Gastroesophageal sphincter (tissue), 3 donors: ENCODE measurements around the gene DGKQ.

Experiments
- EP300 ChIP-seq: sonication (generic); formaldehyde crosslinking; IDR thresholded peaks from one replicate; pipeline ENCODE4 v1.6.1; 2017; ENCODE audit warnings: antibody characterized with exemption, mild to moderate bottlenecking
- POLR2A ChIP-seq, 2 donors: fragments of 450-650 bp; IDR thresholded peaks; one replicate each; pipeline ENCODE4 v1.6.1; 2017; ENCODE audit warnings: antibody characterized with exemption in 2 of 2, mild to moderate bottlenecking in 2 of 2, moderate library complexity in 1 of 2
- POLR2AphosphoS5 ChIP-seq: sonication (generic); formaldehyde crosslinking; IDR thresholded peaks from one replicate; pipeline ENCODE4 v1.6.1; 2017; ENCODE audit warnings: antibody characterized with exemption
- TF ChIP-seq, protein P1 (sequence below), 4 experiments: fragments of 200-600 bp in 2 of 4; fragments of 450-650 bp in 2 of 4; sonication (generic) in 1 of 4; IDR thresholded peaks; one replicate each; pipeline ENCODE4 v1.5.1; 2017 to 2019; ENCODE audit warnings: antibody characterized with exemption in 4 of 4, mild to moderate bottlenecking in 2 of 4, moderate library complexity in 2 of 4

DNA sequence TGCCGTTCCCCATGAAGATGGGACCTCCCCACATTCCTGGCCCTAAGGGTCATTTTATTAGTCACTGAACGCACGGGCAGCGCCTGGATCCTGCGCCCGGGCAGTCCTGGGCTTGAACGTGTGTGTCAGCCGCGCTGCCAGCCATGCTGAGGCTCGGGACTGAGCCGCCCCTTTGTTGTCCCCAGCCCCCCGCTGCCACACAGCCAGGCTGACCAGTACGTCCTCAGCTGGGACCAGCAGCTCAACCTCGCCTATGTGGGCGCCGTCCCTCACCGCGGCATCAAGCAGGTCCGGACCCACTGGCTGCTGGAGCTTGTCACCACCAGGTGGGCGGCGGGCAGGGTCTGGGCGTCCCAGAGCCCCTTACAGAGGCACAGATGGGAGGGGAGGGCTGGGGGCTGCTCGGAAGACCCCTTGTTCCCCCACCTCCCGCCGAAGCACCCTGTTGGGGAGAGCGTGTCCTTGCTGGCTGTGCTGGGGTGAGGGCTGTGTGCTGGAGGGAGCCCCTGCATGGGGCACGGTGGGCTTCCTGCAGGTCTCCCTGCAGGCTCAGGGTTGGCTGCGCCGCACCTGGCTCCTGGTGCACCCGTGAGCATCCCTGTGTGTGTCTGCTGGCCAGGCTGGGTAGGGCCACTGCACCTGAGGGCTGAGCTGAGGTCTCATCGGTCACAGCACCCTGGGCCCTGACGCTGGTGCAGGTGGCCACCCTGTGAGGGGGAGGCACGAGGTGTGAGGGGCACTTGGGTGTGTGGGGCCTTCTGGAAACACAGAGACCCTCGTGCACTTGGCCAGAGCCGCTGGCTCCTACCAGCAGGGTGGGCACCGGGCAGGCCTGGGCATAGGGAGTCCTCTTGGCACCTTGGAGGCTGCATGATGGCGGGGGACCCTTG is 14.5 kb upstream of the DGKQ start:
- TF ChIP-seq, protein P1, sequence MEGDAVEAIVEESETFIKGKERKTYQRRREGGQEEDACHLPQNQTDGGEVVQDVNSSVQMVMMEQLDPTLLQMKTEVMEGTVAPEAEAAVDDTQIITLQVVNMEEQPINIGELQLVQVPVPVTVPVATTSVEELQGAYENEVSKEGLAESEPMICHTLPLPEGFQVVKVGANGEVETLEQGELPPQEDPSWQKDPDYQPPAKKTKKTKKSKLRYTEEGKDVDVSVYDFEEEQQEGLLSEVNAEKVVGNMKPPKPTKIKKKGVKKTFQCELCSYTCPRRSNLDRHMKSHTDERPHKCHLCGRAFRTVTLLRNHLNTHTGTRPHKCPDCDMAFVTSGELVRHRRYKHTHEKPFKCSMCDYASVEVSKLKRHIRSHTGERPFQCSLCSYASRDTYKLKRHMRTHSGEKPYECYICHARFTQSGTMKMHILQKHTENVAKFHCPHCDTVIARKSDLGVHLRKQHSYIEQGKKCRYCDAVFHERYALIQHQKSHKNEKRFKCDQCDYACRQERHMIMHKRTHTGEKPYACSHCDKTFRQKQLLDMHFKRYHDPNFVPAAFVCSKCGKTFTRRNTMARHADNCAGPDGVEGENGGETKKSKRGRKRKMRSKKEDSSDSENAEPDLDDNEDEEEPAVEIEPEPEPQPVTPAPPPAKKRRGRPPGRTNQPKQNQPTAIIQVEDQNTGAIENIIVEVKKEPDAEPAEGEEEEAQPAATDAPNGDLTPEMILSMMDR (IDR thresholded peaks at IDR 0.05) = no peak
- TF ChIP-seq POLR2AphosphoS5 (no peak), POLR2A (IDR thresholded peaks at IDR 0.05) (no peak), EP300 (no peak)
